GM19043 (cell line): ENCODE data around the gene TRIM5.
"Not testable (repeated sequence)": the region's sequence is repeated elsewhere in the genome, so short reads cannot be mapped to it uniquely, and the experiment has no call there.

ENCODE experiments used
- ATAC-seq: cut with Tn5 transposase; IDR thresholded peaks from one replicate; pipeline ENCODE4 v1.9.1; 2021; ENCODE audit warnings: low read depth; ENCODE audit not compliant: unreplicated experiment

The TRIM5 gene, protein sequence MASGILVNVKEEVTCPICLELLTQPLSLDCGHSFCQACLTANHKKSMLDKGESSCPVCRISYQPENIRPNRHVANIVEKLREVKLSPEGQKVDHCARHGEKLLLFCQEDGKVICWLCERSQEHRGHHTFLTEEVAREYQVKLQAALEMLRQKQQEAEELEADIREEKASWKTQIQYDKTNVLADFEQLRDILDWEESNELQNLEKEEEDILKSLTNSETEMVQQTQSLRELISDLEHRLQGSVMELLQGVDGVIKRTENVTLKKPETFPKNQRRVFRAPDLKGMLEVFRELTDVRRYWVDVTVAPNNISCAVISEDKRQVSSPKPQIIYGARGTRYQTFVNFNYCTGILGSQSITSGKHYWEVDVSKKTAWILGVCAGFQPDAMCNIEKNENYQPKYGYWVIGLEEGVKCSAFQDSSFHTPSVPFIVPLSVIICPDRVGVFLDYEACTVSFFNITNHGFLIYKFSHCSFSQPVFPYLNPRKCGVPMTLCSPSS

DNA sequence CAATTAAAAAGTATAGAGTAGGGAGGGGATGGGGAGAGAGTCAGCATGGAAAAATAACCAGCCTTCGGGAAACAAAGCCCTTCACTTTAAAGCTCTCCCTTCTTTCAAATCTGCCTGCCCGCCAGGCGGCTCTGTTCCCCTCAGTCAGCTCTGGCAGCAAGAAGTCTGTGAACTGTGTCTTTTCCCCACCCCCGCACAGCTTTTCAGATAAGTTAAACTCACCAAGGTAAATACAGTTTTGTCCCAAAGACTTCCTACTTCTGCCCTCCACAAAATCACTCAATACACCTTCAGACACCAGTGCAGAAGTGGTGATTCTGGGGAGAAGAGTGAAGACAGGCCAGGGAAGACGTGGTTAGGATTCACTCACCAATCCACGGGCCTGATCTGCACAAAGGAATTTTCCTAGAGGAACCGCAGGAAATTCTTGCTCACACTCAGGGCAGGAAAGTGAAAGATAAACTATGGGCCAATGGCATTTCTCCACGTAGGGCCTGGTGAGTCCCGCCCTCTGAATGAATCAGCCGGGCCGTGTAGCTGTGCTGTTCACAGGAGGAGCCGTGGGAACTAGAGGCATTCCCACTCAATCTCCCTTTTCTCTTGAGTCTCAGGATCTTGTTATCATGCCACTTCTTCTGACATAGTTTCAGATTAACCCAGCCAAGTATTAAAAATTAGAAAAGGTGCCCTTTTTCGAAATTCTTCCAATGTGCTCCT, at the start of gene TRIM5:
Gene TRIM5, minus strand, starts transcription at position 429 of the 717 bp plus-strand sequence. CDS start 4,897 bp downstream, outside the sequence.
- ATAC-seq, result peak; percentile 72

DNA sequence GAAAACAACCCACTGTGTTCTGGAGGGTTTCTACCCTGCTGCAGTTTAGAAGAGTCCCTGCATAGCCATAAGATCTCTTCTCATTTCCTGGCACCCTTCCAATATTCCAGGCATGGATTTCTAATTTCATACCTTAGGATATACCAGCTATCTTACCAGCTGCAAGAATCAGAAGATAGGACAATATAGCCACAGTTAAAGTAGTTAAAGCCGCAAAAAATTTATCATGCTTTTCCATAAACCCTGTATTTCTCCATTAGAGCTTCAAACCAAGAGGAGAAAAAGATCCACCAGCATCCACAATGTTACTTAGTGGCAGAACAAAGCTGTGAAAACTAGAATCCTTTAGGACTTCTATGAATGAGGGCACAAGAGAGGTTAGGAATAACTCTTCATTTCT, 42.8 kb upstream of the TRIM5 start:
- ATAC-seq, result no peak

DNA sequence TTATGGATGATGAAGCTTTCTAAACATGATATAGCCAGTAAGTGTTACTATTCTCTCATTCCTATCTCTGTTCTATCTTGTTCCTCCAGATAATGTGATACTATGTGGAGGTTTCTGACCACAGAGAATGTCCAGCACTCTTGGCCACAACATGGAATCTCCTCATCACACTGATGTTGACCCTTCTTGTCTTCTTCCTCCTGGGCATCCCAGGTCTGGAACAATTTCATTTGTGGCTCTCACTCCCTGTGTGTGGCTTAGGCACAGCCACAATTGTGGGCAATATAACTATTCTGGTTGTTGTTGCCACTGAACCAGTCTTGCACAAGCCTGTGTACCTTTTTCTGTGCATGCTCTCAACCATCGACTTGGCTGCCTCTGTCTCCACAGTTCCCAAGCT, 41.5 kb upstream of the TRIM5 start:
- ATAC-seq, result no peak

DNA sequence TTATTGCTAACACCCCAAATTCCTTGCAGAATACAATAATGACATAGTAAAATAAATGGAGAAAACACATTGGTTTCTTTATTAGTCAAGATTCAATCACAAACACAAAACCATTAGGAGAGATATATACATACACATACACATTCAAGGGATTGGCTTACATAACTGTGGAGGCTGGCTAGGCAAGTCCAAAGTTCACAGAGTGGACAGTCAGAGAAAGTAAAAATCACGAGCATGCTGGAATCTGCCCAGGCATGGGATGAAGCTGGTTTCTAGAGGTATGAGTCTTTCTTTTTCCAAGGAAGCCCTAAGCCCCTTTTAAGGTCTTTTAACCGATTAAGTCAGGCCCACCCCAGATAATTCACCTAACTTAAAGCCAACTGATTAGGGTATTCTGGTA, 37.7 kb upstream of the TRIM5 start:
- no peak for ATAC-seq

DNA sequence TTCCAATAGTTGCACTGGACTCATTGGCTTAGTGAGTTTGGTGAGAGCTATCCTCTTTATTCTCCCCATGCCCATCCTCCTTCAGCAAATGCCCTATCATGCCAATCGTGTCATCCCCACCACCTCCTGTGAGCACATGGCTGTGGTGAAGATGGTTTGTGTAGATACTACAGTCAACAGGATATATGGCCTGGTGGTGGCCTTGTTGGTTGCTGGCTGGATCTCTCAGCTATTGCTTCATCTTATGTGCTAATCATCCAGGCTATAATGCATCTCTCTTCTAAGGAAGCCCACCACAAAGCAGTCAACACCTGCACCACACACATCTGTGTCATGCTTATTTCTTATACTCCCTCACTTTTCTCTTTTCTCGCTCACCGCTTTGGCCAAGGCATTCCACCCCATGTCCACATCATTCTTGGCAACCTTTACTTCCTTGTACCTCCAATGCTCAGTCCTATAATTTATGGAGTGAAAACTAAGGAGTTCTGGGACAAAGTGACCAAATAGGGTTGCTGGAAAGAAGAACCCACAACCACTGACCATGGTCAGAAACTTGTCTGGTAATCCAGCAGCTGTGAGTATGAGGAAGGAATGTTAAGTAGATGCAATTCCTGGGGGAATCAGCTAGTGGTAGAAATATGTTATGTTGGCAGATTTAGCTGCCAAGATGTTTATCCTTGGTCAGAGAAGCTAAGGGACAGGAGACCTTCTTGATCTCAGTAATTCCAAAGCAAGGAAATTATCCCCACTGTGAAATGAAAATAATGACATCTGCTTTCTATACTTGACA, 35.0 kb upstream of the TRIM5 start:
- ATAC-seq, result no peak

DNA sequence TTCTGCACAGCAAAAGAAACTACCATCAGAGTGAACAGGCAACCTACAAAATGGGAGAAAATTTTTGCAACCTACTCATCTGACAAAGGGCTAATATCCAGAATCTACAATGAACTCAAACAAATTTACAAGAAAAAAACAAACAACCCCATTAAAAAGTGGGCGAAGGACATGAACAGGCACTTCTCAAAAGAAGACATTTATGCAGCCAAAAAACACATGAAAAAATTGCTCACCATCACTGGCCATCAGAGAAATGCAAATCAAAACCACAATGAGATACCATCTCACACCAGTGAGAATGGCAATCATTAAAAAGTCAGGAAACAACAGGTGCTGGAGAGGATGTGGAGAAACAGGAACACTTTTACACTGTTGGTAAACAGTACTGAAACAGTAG, 31.6 kb upstream of the TRIM5 start:
- ATAC-seq, result not testable (repeated sequence)

DNA sequence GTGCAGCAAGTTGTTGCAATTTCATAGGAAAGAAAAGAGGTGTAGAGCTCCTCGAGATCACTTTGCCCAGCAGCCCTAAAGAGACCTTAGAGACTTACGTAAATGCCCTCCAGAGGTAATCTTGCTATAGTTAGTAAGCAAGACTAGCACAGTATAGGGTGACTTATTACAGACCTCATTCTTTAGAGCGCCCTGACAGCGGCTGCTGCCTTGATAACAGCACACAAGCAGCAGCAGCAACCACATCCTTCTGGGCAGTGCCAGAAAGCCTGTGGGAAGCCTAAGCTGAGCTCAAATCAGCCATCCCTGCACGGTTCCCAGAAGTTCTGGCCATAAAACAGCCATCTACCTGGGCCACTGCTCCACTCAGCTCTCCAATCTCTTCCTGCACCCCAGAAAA, 28.8 kb upstream of the TRIM5 start:
- no peak for ATAC-seq

DNA sequence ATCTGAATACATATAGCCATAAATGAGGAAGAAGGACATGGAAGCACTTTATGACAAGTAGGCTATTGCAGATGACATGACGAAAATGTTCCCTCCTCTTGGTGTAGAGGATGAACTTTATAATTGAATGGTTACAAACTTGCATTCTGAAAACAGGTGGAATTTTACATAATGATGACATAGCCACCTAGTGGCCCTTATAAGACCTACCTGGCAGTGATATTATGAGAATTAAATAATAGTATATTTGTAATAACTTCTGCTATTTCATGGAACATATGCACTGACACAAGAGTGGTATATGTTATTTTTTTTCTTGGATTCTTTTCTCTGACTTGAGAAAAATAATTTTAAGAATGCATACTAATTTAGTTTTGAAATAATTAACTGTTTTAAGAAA, 27.6 kb upstream of the TRIM5 start:
- ATAC-seq, result no peak

DNA sequence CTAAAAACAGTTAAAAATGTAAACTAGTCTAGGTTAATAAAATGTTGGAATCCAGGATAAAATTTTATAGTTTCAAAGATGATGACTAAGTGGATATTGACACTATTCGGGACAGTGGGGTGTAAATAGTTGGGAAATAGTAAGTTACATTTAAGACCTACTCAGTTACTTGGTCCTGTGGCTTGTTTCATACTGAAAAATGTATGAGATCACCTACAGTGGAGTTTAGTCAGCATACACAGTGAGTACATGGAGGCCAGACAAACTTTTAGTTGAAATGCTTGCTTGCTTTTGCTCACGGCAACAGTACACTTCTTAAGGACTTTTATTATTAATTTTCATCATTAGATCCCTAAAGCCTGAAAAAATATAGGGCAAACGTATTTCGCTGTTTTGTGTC, 20.8 kb upstream of the TRIM5 start:
- ATAC-seq, result no peak

DNA sequence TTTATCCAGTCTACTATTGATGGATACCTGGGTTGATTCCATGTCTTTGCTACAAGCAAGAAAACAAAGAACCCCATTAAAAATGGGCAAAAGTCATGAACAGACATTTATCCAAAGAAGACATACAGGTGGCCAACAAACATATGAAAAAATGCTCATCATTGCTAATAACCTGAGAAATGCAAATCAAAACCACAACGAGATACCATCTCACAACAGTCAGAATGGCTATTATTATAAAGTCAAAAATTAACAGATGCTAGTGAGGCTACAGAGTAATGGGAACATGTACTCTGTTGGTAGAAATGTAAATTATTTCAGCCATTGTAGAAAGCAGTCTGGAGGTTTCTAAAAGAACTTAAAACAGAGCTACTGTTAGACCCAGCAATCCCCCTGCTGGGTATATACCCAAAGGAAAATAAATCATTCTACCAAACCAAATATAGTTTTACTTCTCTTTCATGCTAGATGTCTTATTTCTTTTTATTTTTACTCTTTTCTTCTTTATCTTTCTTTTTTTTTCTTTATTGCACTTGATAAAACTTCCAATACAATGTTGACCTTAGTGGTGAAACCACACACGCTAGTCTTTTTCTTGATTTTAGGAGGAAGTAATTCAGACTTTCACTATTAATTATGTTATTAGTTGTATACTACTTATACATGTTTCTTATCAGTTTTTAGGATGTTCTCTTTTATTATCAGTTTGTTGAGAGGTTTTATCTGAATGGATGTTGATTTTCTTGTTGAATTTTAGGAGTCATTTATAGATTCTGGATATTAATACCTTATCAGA, 19.1 kb upstream of the TRIM5 start:
- ATAC-seq, result peak; percentile 65

DNA sequence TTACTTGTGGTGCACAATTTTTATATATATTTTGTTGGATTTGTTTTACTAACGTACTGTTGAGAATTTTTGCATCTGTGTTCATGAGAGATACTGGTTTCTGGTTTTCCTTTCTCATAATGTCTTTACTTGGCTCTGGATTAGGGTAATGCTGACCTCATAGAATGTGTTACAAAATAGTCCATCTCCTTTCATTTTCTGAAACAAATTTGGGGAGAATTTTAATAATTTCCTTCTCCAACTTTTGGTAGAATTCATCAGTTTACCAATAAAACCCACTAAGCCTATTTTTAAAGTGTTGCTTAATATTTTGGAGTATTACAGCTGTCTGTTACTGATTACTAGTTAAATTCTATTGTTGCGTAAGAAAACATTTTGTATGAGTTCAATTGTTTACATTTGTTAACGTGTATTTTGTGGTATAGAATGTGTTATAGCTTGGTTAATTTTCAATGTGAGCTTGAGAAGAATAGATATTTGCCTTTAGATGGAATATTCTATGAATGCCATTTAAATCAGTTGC, 16.2 kb upstream of the TRIM5 start:
- no peak for ATAC-seq

DNA sequence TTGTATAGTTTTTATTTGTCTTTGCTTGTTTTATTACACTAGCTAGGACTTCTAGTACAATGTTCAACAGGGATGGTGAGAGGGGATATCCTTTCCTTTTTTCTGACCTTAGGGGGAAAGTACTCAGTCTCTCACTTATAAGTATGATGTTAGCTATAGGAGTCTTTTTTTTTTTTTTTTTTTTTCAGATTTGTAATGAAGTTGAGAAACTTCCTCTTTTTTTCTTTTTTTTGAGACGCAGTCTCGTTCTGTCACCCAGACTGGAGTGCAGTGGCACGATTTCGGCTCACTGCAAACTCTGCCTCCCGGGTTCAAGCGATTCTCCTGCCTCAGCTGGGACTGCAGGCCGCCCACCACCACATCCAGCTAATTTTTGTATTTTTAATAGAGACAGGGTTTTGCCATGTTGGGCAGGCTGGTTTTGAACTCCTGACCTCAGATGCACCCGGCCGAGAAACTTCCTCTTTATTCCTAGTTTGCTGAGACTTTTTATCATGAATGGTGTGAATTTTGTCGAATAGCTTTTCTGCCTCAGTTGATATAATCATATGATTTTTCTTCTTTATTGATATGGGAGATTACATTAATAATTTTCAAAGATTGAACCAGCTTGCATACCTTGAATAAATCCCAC, 15.7 kb upstream of the TRIM5 start:
- ATAC-seq, result no peak

DNA sequence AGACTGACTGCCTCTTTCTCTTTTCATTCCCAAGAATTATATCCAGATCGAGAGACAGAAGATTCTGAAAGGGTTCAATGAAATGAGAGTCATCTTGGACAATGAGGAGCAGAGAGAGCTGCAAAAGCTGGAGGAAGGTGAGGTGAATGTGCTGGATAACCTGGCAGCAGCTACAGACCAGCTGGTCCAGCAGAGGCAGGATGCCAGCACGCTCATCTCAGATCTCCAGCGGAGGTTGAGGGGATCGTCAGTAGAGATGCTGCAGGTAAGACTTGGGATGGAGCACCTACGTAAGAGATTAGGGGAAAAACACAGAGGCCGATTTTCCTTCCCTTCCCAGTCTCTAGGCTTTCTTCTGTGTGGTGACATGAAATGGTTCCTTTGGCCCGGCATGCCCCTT, 13.4 kb upstream of the TRIM5 start:
- no peak for ATAC-seq

DNA sequence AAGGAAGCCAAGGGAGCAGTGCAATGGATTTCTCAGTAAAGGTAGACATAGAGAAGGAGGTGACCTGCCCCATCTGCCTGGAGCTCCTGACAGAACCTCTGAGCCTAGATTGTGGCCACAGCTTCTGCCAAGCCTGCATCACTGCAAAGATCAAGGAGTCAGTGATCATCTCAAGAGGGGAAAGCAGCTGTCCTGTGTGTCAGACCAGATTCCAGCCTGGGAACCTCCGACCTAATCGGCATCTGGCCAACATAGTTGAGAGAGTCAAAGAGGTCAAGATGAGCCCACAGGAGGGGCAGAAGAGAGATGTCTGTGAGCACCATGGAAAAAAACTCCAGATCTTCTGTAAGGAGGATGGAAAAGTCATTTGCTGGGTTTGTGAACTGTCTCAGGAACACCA, 11.3 kb upstream of the TRIM5 start:
- no peak for ATAC-seq

DNA sequence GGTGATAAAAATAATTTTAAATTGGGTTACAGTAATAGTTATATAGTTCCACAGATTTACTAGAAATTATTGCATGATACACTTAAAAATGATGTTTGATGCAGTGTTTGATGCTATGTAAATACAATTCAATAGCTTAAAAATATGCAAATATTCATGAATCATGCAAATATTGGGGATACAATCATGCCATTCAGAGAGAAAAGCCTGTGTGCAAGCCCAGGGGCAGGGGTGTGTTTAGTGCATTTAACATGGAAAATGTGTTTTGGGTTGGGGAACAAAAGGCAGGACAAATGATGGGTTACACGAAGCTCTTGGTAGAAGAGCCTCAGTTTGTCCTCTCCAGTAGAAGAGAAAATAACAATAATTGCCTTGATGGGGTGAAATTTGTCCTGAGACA, 10.7 kb upstream of the TRIM5 start:
- ATAC-seq, result no peak

DNA sequence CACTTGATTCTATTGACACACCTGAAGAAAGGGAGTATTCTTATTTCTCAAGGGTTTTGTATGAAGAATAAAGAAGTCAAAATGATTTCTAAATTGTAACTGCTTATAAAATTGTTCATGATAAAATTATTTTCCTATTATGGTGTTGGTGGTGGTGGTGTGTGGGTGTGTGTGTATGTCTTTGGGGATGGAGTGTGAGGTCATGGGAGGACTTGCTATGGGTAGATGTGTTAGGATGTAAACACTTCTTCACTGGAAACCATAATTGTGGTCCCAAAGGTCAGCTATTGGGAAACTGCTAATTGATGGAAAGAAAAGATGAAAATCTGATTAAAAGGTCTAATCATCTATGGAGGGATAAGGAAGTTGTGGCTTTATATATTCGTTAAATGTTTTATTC, 9.8 kb upstream of the TRIM5 start:
- ATAC-seq, result no peak

DNA sequence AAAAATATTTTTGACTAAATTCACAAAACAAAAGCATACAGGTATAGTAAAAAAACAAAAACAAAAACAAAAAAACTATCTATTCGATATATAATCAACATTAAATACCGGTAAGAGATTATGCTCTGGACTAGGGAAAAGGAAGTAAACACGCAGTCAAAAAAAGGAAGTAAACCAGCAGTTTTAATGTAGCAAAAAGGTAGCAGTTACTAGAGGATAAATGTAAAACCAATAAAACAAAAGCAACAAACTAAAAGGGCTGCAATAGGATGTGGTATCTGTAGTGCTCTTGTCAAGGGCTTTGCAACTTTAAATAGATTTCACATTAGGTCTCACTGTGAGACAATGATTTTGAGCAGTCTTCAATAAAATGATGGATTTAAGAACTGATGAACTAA, 7.1 kb upstream of the TRIM5 start:
- ATAC-seq, result no peak

DNA sequence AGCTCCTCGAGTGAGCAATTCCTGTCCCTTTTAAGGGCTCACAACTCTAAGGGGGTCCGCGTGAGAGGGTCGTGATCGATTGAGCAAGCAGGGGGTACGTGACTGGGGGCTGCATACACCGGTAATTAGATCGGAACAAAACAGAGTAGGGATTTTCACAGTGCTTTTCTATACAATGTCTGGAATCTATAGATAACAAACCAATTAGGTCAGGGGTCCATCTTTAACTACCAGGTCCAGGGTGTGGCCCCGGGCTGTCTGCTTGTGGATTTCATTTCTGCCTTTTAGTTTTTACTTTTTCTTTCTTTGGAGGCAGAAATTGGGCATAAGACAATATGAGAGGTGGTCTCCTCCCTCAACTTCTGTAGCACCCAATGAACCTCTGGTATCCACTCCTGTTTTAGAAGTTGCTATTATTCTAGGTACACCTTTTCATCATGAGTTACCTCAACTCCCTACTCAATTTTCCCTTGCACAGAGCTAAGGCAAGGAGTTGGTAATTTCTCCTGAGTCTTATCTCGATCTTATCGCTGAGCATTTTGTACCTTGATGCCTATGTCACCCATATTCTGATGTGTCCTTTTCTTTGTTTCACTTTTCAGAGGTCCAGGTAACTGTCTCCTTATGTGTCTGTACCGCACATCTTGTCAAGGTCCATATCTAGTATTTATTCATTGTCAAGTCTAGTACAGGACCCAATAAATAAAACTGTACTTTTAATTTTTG, 6.5 kb upstream of the TRIM5 start:
- ATAC-seq, result not testable (repeated sequence)

DNA sequence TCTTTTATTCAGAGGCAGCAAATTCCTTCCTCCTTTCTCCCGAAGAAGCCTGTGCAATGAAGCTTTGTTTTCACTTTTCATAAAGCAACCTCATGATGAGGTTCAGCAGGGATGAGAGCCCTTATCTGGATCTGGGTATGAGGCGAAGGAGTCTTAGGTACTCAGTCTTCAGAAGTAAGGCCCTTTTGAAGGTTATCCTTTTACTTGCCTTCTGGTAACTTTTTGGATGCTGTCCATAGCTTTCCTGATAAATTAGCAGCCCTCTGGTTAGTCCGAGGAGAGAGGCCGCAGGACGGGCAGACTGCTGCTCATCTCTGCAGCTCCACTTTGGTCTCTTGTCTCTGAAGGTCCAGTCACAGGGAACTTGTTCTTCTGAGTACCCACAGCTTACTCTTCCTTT, 5.9 kb upstream of the TRIM5 start:
- ATAC-seq, result no peak
